RWPE1 (cell line): ENCODE results near the gene FGD4.
"Not testable (repeated sequence)": the region's sequence is repeated elsewhere in the genome, so short reads cannot be mapped to it uniquely, and the experiment has no call there.

Source experiments
- CTCF ChIA-PET: fragments of 350-600 bp; sonication (Branson Sonifier 250); formaldehyde crosslinking; extraction: SDS; loops from one replicate; lab custom pipeline; 2021; lab: Yijun Ruan, JAX
- POLR2A ChIA-PET: fragments of 400-600 bp; formaldehyde crosslinking; extraction: SDS; loops from one replicate; lab custom pipeline; 2020; ENCODE audit warnings: antibody characterized with exemption; ENCODE audit not compliant: low non-redundant PET; lab: Yijun Ruan, JAX
- DNase-seq: peaks from one replicate; pipeline ENCODE4 v3.0.0; 2012; ENCODE audit warnings: low spot score
- H3K27ac ChIP-seq: fragments of 450-650 bp; 2 replicates; pipeline ENCODE4 v1.5.1; 2017
- TF ChIP-seq, protein P1 (sequence below): fragments of 450-650 bp; conservative IDR thresholded peaks from 2 replicates; pipeline ENCODE4 v1.5.1; 2017; ENCODE audit warnings: low read depth, mild to moderate bottlenecking

The FGD4 gene

GRCh38 chr12:32504591-32504990 is 105.2 kb downstream of the FGD4 start:
- DNase-seq, result peak; percentile 55
- CTCF ChIA-PET, result no interaction called here

DNA sequence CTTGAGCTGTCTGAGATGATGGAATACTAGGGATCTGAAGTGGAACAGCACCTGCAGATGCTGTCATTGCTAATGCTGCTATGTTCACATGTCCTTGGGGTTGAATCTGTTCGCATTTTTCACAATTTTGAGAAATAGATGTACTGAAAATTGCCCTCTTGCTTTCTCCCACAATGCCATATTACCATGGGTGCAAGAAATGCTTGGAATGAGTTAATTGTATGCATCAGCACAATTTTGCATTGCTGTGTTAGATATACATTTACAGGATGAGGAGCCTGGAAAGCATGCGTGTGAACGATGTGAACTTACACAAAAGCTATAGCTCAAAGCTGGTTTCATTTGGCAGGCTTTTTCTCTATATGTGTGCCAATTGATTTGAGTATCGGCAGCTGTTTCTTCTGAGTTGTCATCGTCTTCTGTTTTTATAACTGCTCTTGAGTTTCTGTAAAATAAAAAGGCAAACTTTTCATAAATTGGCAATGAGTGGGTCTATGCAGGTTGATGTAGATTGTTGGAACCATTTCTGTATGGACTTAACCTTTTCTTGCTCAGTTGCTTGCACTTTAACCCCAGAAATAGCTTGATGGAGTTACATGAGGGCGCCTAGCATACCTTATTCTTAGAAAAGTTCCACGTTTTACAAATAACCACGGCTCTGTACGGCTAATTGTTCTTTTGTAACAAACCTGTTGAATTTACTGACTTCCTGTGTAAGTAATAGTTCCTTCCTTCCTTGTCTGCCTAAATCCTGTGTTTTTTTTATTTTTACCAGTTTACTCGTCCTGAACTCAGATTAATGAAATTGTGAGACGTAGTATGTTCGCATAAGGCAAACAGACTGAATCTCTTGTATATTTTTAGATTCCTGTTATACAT is 105.9 kb downstream of the FGD4 start:
- ChIA-PET POLR2A (no interaction called here), CTCF (interaction anchor here (0.6 kb wide), 1 partner anchor 998 kb away, joined by 8 read pairs; no protein-coding TSS in a partner anchor)
- TF ChIP-seq, protein P1, sequence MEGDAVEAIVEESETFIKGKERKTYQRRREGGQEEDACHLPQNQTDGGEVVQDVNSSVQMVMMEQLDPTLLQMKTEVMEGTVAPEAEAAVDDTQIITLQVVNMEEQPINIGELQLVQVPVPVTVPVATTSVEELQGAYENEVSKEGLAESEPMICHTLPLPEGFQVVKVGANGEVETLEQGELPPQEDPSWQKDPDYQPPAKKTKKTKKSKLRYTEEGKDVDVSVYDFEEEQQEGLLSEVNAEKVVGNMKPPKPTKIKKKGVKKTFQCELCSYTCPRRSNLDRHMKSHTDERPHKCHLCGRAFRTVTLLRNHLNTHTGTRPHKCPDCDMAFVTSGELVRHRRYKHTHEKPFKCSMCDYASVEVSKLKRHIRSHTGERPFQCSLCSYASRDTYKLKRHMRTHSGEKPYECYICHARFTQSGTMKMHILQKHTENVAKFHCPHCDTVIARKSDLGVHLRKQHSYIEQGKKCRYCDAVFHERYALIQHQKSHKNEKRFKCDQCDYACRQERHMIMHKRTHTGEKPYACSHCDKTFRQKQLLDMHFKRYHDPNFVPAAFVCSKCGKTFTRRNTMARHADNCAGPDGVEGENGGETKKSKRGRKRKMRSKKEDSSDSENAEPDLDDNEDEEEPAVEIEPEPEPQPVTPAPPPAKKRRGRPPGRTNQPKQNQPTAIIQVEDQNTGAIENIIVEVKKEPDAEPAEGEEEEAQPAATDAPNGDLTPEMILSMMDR, result no peak
- H3K27ac ChIP-seq, result no peak overlapping the region
- DNase-seq, result no peak

More at GRCh38 chr12:32504591-32504990, 105.2 kb downstream of the FGD4 start:
- POLR2A ChIA-PET, result no interaction called here
- H3K27ac ChIP-seq, result no peak overlapping the region
- TF ChIP-seq, protein P1, result no peak

GRCh38 chr12:32507096-32507941 is 108.0 kb downstream of the FGD4 start:
- POLR2A ChIA-PET, H3K27ac ChIP-seq, DNase-seq: not testable (repeated sequence)
- CTCF ChIA-PET, result interaction anchor here (0.6 kb wide), 1 partner anchor 142 kb away, joined by 3 read pairs; no protein-coding TSS in a partner anchor

DNA sequence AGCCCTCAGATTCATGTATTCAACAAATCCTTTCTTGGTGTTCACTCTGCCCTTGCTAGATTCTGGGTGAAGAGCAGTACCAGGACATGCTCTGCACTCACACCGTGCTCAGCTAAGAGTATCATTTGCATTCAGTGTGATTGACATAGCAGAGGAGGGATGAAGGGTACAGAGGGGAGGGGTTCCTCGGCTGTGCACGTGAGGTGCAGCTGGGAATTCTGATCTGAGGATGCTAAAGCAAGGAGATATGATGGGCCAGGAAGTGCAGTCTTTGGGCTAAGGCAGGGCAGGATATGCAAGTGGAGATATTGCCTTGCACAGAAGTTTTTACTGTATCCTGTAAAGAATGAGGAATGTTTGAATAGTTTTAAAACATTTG is 108.6 kb downstream of the FGD4 start:
- H3K27ac ChIP-seq, result no peak overlapping the region
- POLR2A ChIA-PET, result no interaction called here
- no peak for DNase-seq
- CTCF ChIA-PET, result no interaction called here
- TF ChIP-seq, protein P1, result no peak

DNA sequence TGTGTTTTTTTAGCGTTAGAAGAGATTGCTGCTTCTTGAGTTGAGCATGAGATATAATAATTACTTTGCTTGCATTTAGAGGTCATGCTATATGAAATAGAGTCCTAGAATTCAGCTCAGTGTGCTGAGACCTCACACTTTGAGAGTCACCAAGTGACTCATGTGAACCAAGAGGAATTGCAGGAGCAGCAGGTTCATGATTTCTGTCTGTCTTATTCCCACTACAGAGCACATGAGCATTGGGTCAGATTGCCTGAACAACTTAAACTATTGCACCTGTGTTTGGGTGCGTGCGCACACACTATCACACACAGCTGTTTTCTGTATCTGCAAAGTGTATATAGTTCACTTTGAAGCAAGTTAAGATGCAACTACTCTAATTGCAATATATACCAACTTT is 109.3 kb downstream of the FGD4 start:
- ChIA-PET POLR2A (no interaction called here), CTCF (interaction anchor here (0.6 kb wide), 1 partner anchor 94 kb away, joined by 3 read pairs; no protein-coding TSS in a partner anchor)
- no peak for DNase-seq
- TF ChIP-seq, protein P1, result no peak
- no peak overlapping the region for H3K27ac ChIP-seq

- DNase-seq, result no peak
- TF ChIP-seq, protein P1, result no peak
- CTCF ChIA-PET, result interaction anchor here (0.6 kb wide), 1 partner anchor 449 kb away, joined by 3 read pairs; no protein-coding TSS in a partner anchor
- no peak overlapping the region for H3K27ac ChIP-seq
- POLR2A ChIA-PET, result no interaction called here
These were observed 110.2 kb downstream of the FGD4 start for GRCh38 chr12:32509328-32510091.

DNA sequence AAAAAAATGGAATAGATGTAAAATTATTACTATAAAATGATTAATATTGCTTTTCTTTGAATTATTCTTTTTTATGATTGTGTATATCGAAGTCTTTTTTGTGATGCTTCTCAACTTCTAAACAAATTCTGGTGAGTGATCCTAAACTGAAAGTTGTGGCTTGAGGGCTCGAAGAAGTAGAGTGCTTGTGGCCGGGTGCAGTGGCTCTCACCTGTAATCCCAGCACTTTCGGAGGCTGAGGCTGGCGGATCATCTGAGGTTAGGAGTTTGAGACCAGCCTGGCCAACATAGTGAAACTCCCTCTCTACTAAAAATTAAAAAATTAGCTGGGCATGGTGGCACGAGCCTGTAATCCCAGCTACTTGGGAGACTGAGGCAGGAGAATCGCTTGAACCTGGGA is 112.6 kb downstream of the FGD4 start:
- DNase-seq, CTCF ChIA-PET, H3K27ac ChIP-seq, POLR2A ChIA-PET: not testable (repeated sequence)
